Loucy (cell line): ENCODE measurements around the gene TMCO6.
A peak's percentile ranks its signal among the peaks of the same experiment; 100 is the strongest.

Source experiments
- H2AFZ ChIP-seq: fragments of 200-600 bp; sonication (generic); 2 replicates; pipeline ENCODE4 v1.6.0; 2016; ENCODE audit warnings: antibody characterized with exemption, mild to moderate bottlenecking, low read length, moderate library complexity
- H3F3A ChIP-seq: fragments of 200-600 bp; 2 replicates; pipeline ENCODE4 v1.6.0; 2016; ENCODE audit warnings: antibody characterized with exemption, low read depth, mild to moderate bottlenecking
- H3K27me3 ChIP-seq: fragments of 200-600 bp; sonication (generic); 2 replicates; pipeline ENCODE4 v1.6.1; 2014; ENCODE audit warnings: low read length, mild to moderate bottlenecking; ENCODE audit not compliant: insufficient read depth, poor library complexity, severe bottlenecking
- H3K36me3 ChIP-seq: fragments of 200-600 bp; sonication (generic); 2 replicates; pipeline ENCODE4 v1.6.1; 2016; ENCODE audit warnings: low read length; ENCODE audit not compliant: insufficient read depth
- H3K4me1 ChIP-seq: fragments of 200-600 bp; sonication (generic); 2 replicates; pipeline ENCODE4 v1.5.1; 2014; ENCODE audit warnings: low read length, mild to moderate bottlenecking; ENCODE audit not compliant: insufficient read depth, poor library complexity, severe bottlenecking
- H3K4me2 ChIP-seq: fragments of 200-600 bp; sonication (generic); 2 replicates; pipeline ENCODE4 v1.6.0; 2014; ENCODE audit warnings: antibody characterized with exemption, low read length, low read depth, mild to moderate bottlenecking; ENCODE audit not compliant: poor library complexity, severe bottlenecking
- H3K4me3 ChIP-seq: fragments of 200-600 bp; sonication (generic); 2 replicates; pipeline ENCODE4 v1.5.1; 2014; ENCODE audit warnings: low read length, mild to moderate bottlenecking, mixed read lengths; ENCODE audit not compliant: poor library complexity, severe bottlenecking
- H3K79me2 ChIP-seq: fragments of 200-600 bp; sonication (generic); 2 replicates; pipeline ENCODE4 v1.6.1; 2014; ENCODE audit warnings: low read length; ENCODE audit not compliant: insufficient read depth
- H3K9ac ChIP-seq: fragments of 200-600 bp; sonication (generic); 2 replicates; pipeline ENCODE4 v1.6.0; 2014; ENCODE audit warnings: mild to moderate bottlenecking, low read depth, low read length, moderate library complexity; ENCODE audit not compliant: poor library complexity, severe bottlenecking
- H3K9me2 ChIP-seq: fragments of 200-600 bp; sonication (generic); replicated peaks from 2 replicates; pipeline ENCODE4 v1.6.1; 2016; ENCODE audit warnings: low read depth, low read length, mixed read lengths
- H3K9me3 ChIP-seq: fragments of 200-600 bp; sonication (generic); 2 replicates; pipeline ENCODE4 v1.6.1; 2014; ENCODE audit warnings: mild to moderate bottlenecking, antibody characterized with exemption, low read length, low read depth; ENCODE audit not compliant: insufficient read depth
- H4K20me1 ChIP-seq: fragments of 200-600 bp; sonication (generic); 2 replicates; pipeline ENCODE4 v1.6.0; 2014; ENCODE audit warnings: antibody characterized with exemption, low read length, mild to moderate bottlenecking; ENCODE audit not compliant: insufficient read depth, poor library complexity, severe bottlenecking
- EZH2phosphoT487 ChIP-seq: fragments of 200-600 bp; IDR thresholded peaks from 2 replicates; pipeline ENCODE4 v1.6.1; 2018; ENCODE audit warnings: antibody characterized with exemption, mild to moderate bottlenecking, moderate library complexity, borderline replicate concordance
- TF ChIP-seq, protein P1 (sequence below): fragments of 200-600 bp; sonication (generic); conservative IDR thresholded peaks from 2 replicates; pipeline ENCODE4 v1.5.1; 2014; ENCODE audit warnings: mild to moderate bottlenecking, antibody characterized with exemption, low read length

The TMCO6 gene

DNA sequence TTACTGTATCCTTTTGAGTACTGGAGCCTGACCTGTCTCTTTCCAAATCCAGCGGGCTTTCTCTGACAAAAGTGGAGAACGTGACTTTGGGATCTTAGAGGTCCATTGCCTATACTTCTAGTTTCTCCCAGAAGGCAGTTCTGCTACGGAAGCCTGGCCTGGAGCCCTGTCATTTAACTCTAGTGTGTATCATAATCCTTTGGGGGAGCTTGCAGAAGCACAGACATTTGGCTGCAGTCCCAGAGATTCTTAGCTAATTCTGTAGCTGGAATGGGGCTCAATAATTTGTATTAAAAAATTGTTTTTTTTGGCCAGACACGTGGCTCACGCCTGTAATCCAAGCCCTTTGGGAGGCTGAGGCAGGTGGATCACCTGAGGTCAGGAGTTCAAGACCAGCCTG lies 55.0 kb downstream of the TMCO6 start:
- no peak overlapping the region for H2AFZ ChIP-seq
- H3K9me3 ChIP-seq = no peaks in the 10 kb centered on the region
- H3K4me2 ChIP-seq = peak overlapping the region; percentile 82
- H3K9me2 ChIP-seq = no peaks in the 10 kb centered on the region
- peaks cover 13% of the 10 kb centered on the region for H4K20me1 ChIP-seq
- H3K79me2 ChIP-seq = peaks cover 51% of the 10 kb centered on the region
- H3K4me1 ChIP-seq = peaks cover 13% of the 10 kb centered on the region
- H3K27me3 ChIP-seq = no peaks in the 10 kb centered on the region
- TF ChIP-seq, protein P1, sequence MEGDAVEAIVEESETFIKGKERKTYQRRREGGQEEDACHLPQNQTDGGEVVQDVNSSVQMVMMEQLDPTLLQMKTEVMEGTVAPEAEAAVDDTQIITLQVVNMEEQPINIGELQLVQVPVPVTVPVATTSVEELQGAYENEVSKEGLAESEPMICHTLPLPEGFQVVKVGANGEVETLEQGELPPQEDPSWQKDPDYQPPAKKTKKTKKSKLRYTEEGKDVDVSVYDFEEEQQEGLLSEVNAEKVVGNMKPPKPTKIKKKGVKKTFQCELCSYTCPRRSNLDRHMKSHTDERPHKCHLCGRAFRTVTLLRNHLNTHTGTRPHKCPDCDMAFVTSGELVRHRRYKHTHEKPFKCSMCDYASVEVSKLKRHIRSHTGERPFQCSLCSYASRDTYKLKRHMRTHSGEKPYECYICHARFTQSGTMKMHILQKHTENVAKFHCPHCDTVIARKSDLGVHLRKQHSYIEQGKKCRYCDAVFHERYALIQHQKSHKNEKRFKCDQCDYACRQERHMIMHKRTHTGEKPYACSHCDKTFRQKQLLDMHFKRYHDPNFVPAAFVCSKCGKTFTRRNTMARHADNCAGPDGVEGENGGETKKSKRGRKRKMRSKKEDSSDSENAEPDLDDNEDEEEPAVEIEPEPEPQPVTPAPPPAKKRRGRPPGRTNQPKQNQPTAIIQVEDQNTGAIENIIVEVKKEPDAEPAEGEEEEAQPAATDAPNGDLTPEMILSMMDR = no peak
- TF ChIP-seq EZH2phosphoT487 = no peak
- no peak overlapping the region for H3K9ac ChIP-seq
- H3K4me3 ChIP-seq = no peak overlapping the region
- H3K36me3 ChIP-seq = peaks cover 44% of the 10 kb centered on the region; the same call in 1 of the 2 replicates
- H3F3A ChIP-seq = no peaks in the 10 kb centered on the region
